CD4-positive, alpha-beta memory T cell (primary cell): ENCODE results near the gene RANGAP1. TPM values are rescaled to one million over a fixed set of nuclear protein-coding genes. Genes with fewer than 3 reads are reported as not detected.
A peak's percentile ranks its signal among the peaks of the same experiment; 100 is the strongest.

Source experiments
- CTCF ChIA-PET: fragments of 350-600 bp; sonication (Branson Sonifier 250); formaldehyde crosslinking; loops from one replicate; lab custom pipeline; 2021; ENCODE audit warnings: inconsistent platforms; ENCODE audit not compliant: partially characterized antibody; lab: Charles Lee
- POLR2A ChIA-PET: fragments of 350-600 bp; sonication (Branson Sonifier 250); formaldehyde crosslinking; loops from one replicate; lab custom pipeline; 2021; ENCODE audit not compliant: partially characterized antibody; lab: Charles Lee
- DNase-seq, 5 donors: peaks; one replicate each; pipeline versions ENCODE4 v3.0.0 to v3.0.0-alpha.2; 2020 to 2022; ENCODE audit warnings: mixed read lengths in 1 of 5
- H3K27ac ChIP-seq: one replicate; pipeline ENCODE4 v1.7.0; 2013; ENCODE audit warnings: low read depth, low read length
- H3K27me3 ChIP-seq: 2 replicates; pipeline ENCODE4 v1.7.0; 2013; ENCODE audit warnings: mild to moderate bottlenecking, low read length, moderate library complexity; ENCODE audit not compliant: insufficient read depth
- H3K36me3 ChIP-seq: 2 replicates; pipeline ENCODE4 v1.7.0; 2013; ENCODE audit warnings: mild to moderate bottlenecking, low read length, moderate library complexity; ENCODE audit not compliant: insufficient read depth
- H3K4me1 ChIP-seq: 2 replicates; pipeline ENCODE4 v1.7.0; 2013; ENCODE audit warnings: mild to moderate bottlenecking, low read length, moderate library complexity; ENCODE audit not compliant: insufficient read depth
- H3K4me3 ChIP-seq, 2 donors: one replicate each; pipeline ENCODE4 v1.7.0; 2013; ENCODE audit warnings: low read length in 2 of 2, mild to moderate bottlenecking in 1 of 2
- H3K9me3 ChIP-seq, 2 donors: one replicate each; pipeline ENCODE4 v1.7.0; 2013; ENCODE audit warnings: low read length in 2 of 2, control low read depth in 1 of 2; ENCODE audit not compliant: control insufficient read depth in 1 of 2
- H3K27ac Mint-ChIP-seq, 7 donors: one replicate each; pipeline ENCODE4 v1.8.0; 2020 to 2021; ENCODE audit warnings: mixed read lengths in 7 of 7, mild to moderate bottlenecking in 6 of 7, inconsistent platforms in 3 of 7, moderate library complexity in 3 of 7
- H3K27me3 Mint-ChIP-seq, 2 donors: one replicate each; pipeline ENCODE4 v1.8.0; 2020 to 2021; ENCODE audit warnings: mixed read lengths in 2 of 2
- H3K36me3 Mint-ChIP-seq, 2 donors: one replicate each; pipeline ENCODE4 v1.8.0; 2020 to 2021; ENCODE audit warnings: mixed read lengths in 2 of 2, inconsistent platforms in 1 of 2, mild to moderate bottlenecking in 1 of 2
- H3K4me1 Mint-ChIP-seq, 4 donors: one replicate each; pipeline ENCODE4 v1.8.0; 2020 to 2021; ENCODE audit warnings: mixed read lengths in 4 of 4, mild to moderate bottlenecking in 1 of 4
- H3K4me3 Mint-ChIP-seq, 8 donors: one replicate each; pipeline ENCODE4 v1.8.0; 2020 to 2021; ENCODE audit warnings: mixed read lengths in 8 of 8, mild to moderate bottlenecking in 7 of 8, moderate library complexity in 6 of 8, inconsistent platforms in 3 of 8
- H3K9me3 Mint-ChIP-seq, 8 donors: one replicate each; pipeline ENCODE4 v1.8.0; 2020 to 2021; ENCODE audit warnings: mixed read lengths in 8 of 8, mild to moderate bottlenecking in 5 of 8, inconsistent platforms in 3 of 8, moderate library complexity in 1 of 8
- intact Hi-C: fragments of 100-400 bp; cut with micrococcal nuclease; formaldehyde crosslinking; loops from one replicate; pipeline ENCODE4 v1.15.1; 2023
- polyA plus RNA-seq, 2 donors: library from polyadenylated mRNA; unstranded; fragments of 300-500 nt; fragmentation: Illumina TruSeq; gene quantifications; one replicate each; pipeline ENCODE4 v1.2.3, GENCODE V29; 2021
- total RNA-seq, 2 experiments: library from RNA; stranded (reverse); gene quantifications; one replicate each; pipeline ENCODE4 v1.2.3, GENCODE V29; 2021

The RANGAP1 gene
- total and polyA plus RNA-seq, 4 experiments from 2014 or later: 12.7 to 74.7 (median 50.7) TPM

- no peak overlapping the region for H3K4me3 ChIP-seq
- H3K27ac Mint-ChIP-seq: peak overlapping the region in 1 of 7 donors; percentile 32
- peaks cover 25 to 65% of the 10 kb centered on the region in 2 donors for H3K36me3 Mint-ChIP-seq
- no peaks in the 10 kb centered on the region for H3K9me3 ChIP-seq
- no peak for DNase-seq
- peaks cover 59% of the 10 kb centered on the region for H3K36me3 ChIP-seq
- POLR2A ChIA-PET: no interaction called here
- H3K27me3 ChIP-seq: no peaks in the 10 kb centered on the region
- no peak overlapping the region for H3K27ac ChIP-seq
- H3K27me3 Mint-ChIP-seq: no peaks in the 10 kb centered on the region
- no peaks in the 10 kb centered on the region for H3K4me1 ChIP-seq
- H3K4me1 Mint-ChIP-seq: peaks cover 0 to 3% (median 1%) of the 10 kb centered on the region in 4 donors
- H3K9me3 Mint-ChIP-seq: no peaks in the 10 kb centered on the region
- H3K4me3 Mint-ChIP-seq: no peak overlapping the region
- intact Hi-C loops: no loop called here
- CTCF ChIA-PET: no interaction called here
These were observed 14.2 kb downstream of the RANGAP1 start for GRCh38 chr22:41271787-41272186.

- CTCF ChIA-PET: interaction anchor here (0.7 kb wide), 1 partner anchor 10 kb away, joined by 3 read pairs; no protein-coding TSS in a partner anchor
- intact Hi-C loops: no loop called here
- Histone ChIP-seq H3K27ac (no peak overlapping the region), H3K9me3 (no peaks in the 10 kb centered on the region), H3K27me3 (no peaks in the 10 kb centered on the region), H3K36me3 (peaks cover 62% of the 10 kb centered on the region), H3K4me3 (no peak overlapping the region), H3K4me1 (no peaks in the 10 kb centered on the region)
- Mint-ChIP-seq H3K36me3 (peaks cover 24 to 69% of the 10 kb centered on the region in 2 donors), H3K27me3 (no peaks in the 10 kb centered on the region), H3K4me3 (no peak overlapping the region), H3K27ac (no peak overlapping the region), H3K9me3 (no peaks in the 10 kb centered on the region), H3K4me1 (peaks cover 0 to 3% (median 2%) of the 10 kb centered on the region in 4 donors)
- POLR2A ChIA-PET: no interaction called here
- no peak for DNase-seq
These were observed 18.0 kb downstream of the RANGAP1 start for GRCh38 chr22:41267958-41268357.

DNA sequence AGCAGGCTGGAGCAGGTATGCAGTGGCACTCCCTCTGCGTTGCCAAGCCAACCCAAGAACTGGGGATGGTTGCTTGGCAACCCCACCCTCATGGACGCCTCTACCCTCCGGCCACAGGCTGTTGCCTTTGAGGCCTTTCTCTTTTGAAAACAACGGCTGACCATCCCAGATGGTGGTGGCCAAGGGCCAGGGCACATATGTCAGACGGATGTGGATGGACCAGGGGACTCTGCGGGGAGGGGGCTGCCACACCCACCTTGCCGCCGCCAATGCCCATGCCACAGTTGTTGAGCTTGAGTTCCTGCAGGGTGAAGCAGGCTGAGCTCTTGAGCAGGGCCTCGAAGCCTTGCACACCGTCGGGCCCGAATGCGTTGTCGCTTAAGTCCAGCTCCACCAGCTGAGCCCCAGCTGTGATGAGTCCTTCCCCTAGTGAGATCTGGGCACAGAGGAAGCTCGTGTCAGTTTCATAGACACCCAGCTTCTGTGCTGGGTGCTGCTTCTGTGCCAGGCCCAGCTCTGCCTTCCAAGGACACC is 21.5 kb downstream of the RANGAP1 start:
- Mint-ChIP-seq H3K27me3 (no peaks in the 10 kb centered on the region), H3K4me1 (peaks cover 0 to 3% (median under 1%) of the 10 kb centered on the region in 4 donors), H3K27ac (peak overlapping the region in 2 of 7 donors; percentile 27 to 75), H3K36me3 (peaks cover 32 to 74% of the 10 kb centered on the region in 2 donors), H3K4me3 (no peak overlapping the region), H3K9me3 (no peaks in the 10 kb centered on the region)
- POLR2A ChIA-PET: no interaction called here
- CTCF ChIA-PET: interaction anchor here (1.8 kb wide), 1 partner anchor 37 kb away, joined by 7 read pairs; the partner anchor contains the start of gene ZC3H7B
- H3K4me3 ChIP-seq: no peak overlapping the region
- peaks cover 75% of the 10 kb centered on the region for H3K36me3 ChIP-seq
- H3K27me3 ChIP-seq: no peaks in the 10 kb centered on the region
- no peaks in the 10 kb centered on the region for H3K9me3 ChIP-seq
- no peaks in the 10 kb centered on the region for H3K4me1 ChIP-seq
- intact Hi-C loops: no loop called here
- no peak overlapping the region for H3K27ac ChIP-seq
- no peak for DNase-seq

GRCh38 chr22:41263704-41264103 is 22.3 kb downstream of the RANGAP1 start:
- H3K4me3 ChIP-seq: no peak overlapping the region
- no peaks in the 10 kb centered on the region for H3K9me3 ChIP-seq
- no peaks in the 10 kb centered on the region for H3K27me3 Mint-ChIP-seq
- H3K36me3 ChIP-seq: peaks cover 74% of the 10 kb centered on the region
- no peak overlapping the region for H3K4me3 Mint-ChIP-seq
- CTCF ChIA-PET: no interaction called here
- H3K27ac Mint-ChIP-seq: peak overlapping the region in 3 of 7 donors; percentile 29 to 42 (median 31)
- H3K36me3 Mint-ChIP-seq: peaks cover 36 to 73% of the 10 kb centered on the region in 2 donors
- H3K27ac ChIP-seq: no peak overlapping the region
- H3K27me3 ChIP-seq: no peaks in the 10 kb centered on the region
- H3K9me3 Mint-ChIP-seq: no peaks in the 10 kb centered on the region
- H3K4me1 ChIP-seq: no peaks in the 10 kb centered on the region
- POLR2A ChIA-PET: no interaction called here
- DNase-seq: no peak
- peaks cover 0 to 2% (median 0%) of the 10 kb centered on the region in 4 donors for H3K4me1 Mint-ChIP-seq
- intact Hi-C loops: no loop called here

DNA sequence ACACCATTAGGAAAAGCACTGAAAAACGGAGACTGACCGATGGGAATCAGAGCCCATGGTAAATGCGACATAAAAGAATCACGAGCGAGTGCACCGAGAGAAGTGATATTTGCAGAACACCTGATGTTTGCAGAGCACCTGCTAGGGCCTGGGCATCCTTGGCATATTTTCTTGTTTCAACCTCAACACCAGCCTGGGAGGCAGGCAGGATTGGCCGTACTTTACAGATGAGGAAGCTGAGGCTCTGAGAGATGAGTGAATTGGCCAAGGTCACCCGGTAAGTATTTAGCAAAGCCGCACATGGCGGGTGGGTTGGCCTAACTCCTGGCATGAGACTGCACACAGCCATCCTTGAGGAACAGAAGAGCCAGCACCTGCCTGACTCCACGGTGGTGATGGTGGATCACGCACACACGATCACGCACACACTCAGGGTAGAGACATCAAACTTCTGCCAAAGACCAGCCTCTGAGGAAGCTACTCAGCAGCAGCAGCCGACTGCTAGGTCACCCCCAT is 23.7 kb downstream of the RANGAP1 start:
- Histone ChIP-seq H3K4me3 (no peak overlapping the region), H3K9me3 (no peaks in the 10 kb centered on the region), H3K27ac (no peak overlapping the region), H3K4me1 (no peaks in the 10 kb centered on the region), H3K27me3 (no peaks in the 10 kb centered on the region), H3K36me3 (peaks cover 71% of the 10 kb centered on the region)
- ChIA-PET CTCF (interaction anchor here (1.0 kb wide), 1 partner anchor 8 kb away, joined by 3 read pairs; no protein-coding TSS in a partner anchor), POLR2A (interaction anchor here (1.2 kb wide), 1 partner anchor 40 kb away, joined by 3 read pairs; the partner anchor contains the start of gene ZC3H7B)
- Mint-ChIP-seq H3K27ac (peak overlapping the region in 2 of 7 donors; percentile 7 to 49), H3K4me1 (peaks cover 0 to 2% (median 0%) of the 10 kb centered on the region in 4 donors), H3K4me3 (no peak overlapping the region), H3K27me3 (no peaks in the 10 kb centered on the region), H3K9me3 (no peaks in the 10 kb centered on the region), H3K36me3 (peaks cover 38 to 75% of the 10 kb centered on the region in 2 donors)
- intact Hi-C loops: no loop called here
- no peak for DNase-seq

DNA sequence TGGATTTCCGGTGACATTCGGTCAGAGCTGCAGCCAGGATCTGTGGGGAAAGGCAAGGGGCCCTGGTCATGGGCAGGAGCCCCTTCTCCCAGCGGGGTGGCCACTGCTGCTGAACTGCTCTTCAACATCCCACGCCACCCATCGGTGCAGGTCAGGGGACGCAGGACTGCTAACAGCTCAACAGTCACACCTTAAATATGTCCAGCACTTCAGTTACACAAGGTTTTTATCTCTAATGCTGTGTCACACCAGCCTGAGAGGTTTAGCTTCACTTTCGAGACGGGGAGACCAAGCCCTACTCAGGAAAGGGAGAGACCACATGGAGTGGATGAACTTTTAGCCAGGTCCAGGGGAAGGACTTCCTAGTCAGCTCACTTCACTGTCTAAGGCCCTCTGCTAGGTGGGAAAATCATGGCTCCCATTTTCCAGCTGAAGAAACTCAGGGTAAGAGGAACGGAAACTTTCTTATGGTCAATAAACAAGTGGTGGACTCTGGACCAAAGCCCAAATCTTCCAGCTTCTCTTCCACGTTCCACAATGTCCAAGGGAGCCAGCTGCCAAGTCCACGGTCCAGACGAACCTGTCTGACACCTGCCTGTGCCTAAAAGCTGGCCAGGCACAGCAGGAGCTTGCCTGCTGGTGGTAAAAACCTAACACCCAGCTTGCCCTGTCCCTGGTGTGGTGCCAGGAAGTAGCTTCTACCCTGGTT is 24.3 kb downstream of the RANGAP1 start:
- H3K27ac ChIP-seq: no peak overlapping the region
- Mint-ChIP-seq H3K4me1 (peaks cover 0 to 4% (median 0%) of the 10 kb centered on the region in 4 donors), H3K36me3 (peaks cover 42 to 77% of the 10 kb centered on the region in 2 donors), H3K9me3 (no peaks in the 10 kb centered on the region), H3K27ac (peak overlapping the region in 1 of 7 donors; percentile 49), H3K27me3 (no peaks in the 10 kb centered on the region), H3K4me3 (no peak overlapping the region)
- H3K4me1 ChIP-seq: no peaks in the 10 kb centered on the region
- intact Hi-C loops: no loop called here
- H3K36me3 ChIP-seq: peaks cover 73% of the 10 kb centered on the region
- POLR2A ChIA-PET: interaction anchor here (1.2 kb wide), 1 partner anchor 40 kb away, joined by 3 read pairs; the partner anchor contains the start of gene ZC3H7B
- no peak for DNase-seq
- no peak overlapping the region for H3K4me3 ChIP-seq
- H3K9me3 ChIP-seq: no peaks in the 10 kb centered on the region
- H3K27me3 ChIP-seq: no peaks in the 10 kb centered on the region
- CTCF ChIA-PET: interaction anchor here (1.0 kb wide), 1 partner anchor 9 kb away, joined by 3 read pairs; no protein-coding TSS in a partner anchor

DNA sequence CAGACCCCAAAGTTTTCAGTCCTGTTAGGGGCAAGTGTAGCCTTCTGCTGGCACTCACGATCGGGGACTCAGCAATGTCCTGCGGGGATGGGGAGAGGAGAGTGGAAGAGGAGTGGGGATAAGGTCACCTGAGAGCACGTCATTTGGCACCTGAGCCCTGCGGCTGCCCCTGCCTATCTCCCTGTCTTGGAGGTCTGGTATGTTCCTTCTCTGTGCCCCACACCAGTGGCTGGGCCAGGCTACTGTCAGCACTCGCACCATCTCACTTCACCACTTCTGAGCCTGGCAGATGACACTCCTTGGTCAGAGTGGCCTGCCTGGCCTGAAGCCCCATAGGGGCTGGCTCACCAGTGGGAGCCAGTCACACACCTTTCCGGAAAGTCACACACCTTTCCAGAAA is 25.1 kb downstream of the RANGAP1 start:
- Mint-ChIP-seq H3K4me3 (no peak overlapping the region), H3K9me3 (no peaks in the 10 kb centered on the region), H3K4me1 (peaks cover 0 to 2% (median 0%) of the 10 kb centered on the region in 4 donors), H3K36me3 (peaks cover 34 to 77% of the 10 kb centered on the region in 2 donors), H3K27ac (no peak overlapping the region), H3K27me3 (no peaks in the 10 kb centered on the region)
- Histone ChIP-seq H3K27me3 (no peaks in the 10 kb centered on the region), H3K4me3 (no peak overlapping the region), H3K9me3 (no peaks in the 10 kb centered on the region), H3K4me1 (no peaks in the 10 kb centered on the region), H3K27ac (no peak overlapping the region), H3K36me3 (peaks cover 80% of the 10 kb centered on the region)
- ChIA-PET POLR2A (no interaction called here), CTCF (no interaction called here)
- DNase-seq: no peak
- intact Hi-C loops: no loop called here
